OCI-LY1 (cell line): ENCODE results near the gene MCU.

ENCODE experiments used
- H2AFZ ChIP-seq: fragments of 200-600 bp; sonication (generic), shearing (Covaris generic); 2 replicates; pipeline ENCODE4 v1.6.0; 2014; ENCODE audit warnings: antibody characterized with exemption, mild to moderate bottlenecking, low read length
- H3F3A ChIP-seq: fragments of 200-600 bp; sonication (generic), shearing (Covaris generic); 2 replicates; pipeline ENCODE4 v1.6.0; 2014; ENCODE audit warnings: mild to moderate bottlenecking, antibody characterized with exemption, low read length, moderate library complexity; ENCODE audit not compliant: insufficient read depth
- H3K27ac ChIP-seq: fragments of 200-600 bp; sonication (generic); 2 replicates; pipeline ENCODE4 v1.5.1; 2014; ENCODE audit warnings: low read length, mixed run types, mild to moderate bottlenecking, low read depth; ENCODE audit not compliant: poor library complexity, severe bottlenecking
- H3K27me3 ChIP-seq: fragments of 200-600 bp; sonication (generic); 2 replicates; pipeline ENCODE4 v1.6.0; 2014; ENCODE audit warnings: antibody characterized with exemption, mild to moderate bottlenecking, low read length, moderate library complexity; ENCODE audit not compliant: insufficient read depth
- H3K36me3 ChIP-seq: fragments of 200-600 bp; sonication (generic); 2 replicates; pipeline ENCODE4 v1.6.1; 2014; ENCODE audit warnings: mild to moderate bottlenecking, antibody characterized with exemption, low read length, moderate library complexity, mixed read lengths; ENCODE audit not compliant: insufficient read depth
- H3K4me1 ChIP-seq: fragments of 200-600 bp; sonication (generic); 2 replicates; pipeline ENCODE4 v1.5.1; 2014; ENCODE audit warnings: mild to moderate bottlenecking, low read length, moderate library complexity; ENCODE audit not compliant: insufficient read depth, severe bottlenecking
- H3K4me2 ChIP-seq: fragments of 200-600 bp; sonication (generic), shearing (Covaris generic); 2 replicates; pipeline ENCODE4 v1.6.1; 2014; ENCODE audit warnings: low read length
- H3K4me3 ChIP-seq: fragments of 200-600 bp; sonication (generic); 2 replicates; pipeline ENCODE4 v1.5.1; 2014; ENCODE audit warnings: low read length, low read depth, mild to moderate bottlenecking, mixed read lengths; ENCODE audit not compliant: poor library complexity, severe bottlenecking
- H3K79me2 ChIP-seq: fragments of 200-600 bp; shearing (Covaris generic); 2 replicates; pipeline ENCODE4 v1.6.1; 2016; ENCODE audit warnings: mixed run types, low read length, mixed read lengths; ENCODE audit not compliant: insufficient read depth
- H3K9ac ChIP-seq: fragments of 200-600 bp; sonication (generic), shearing (Covaris generic); 2 replicates; pipeline ENCODE4 v1.6.1; 2014; ENCODE audit warnings: mild to moderate bottlenecking, low read length, mixed read lengths
- H3K9me2 ChIP-seq: fragments of 200-600 bp; sonication (generic), shearing (Covaris generic); 2 replicates; pipeline ENCODE4 v1.6.1; 2014; ENCODE audit warnings: low read depth, mild to moderate bottlenecking, low read length, mixed read lengths
- H3K9me3 ChIP-seq: fragments of 200-600 bp; shearing (Covaris generic); 2 replicates; pipeline ENCODE4 v1.6.1; 2014; ENCODE audit warnings: low read length, mixed read lengths
- H4K20me1 ChIP-seq: fragments of 200-600 bp; sonication (generic), shearing (Covaris generic); 2 replicates; pipeline ENCODE4 v1.6.0; 2016; ENCODE audit warnings: mild to moderate bottlenecking, low read length; ENCODE audit not compliant: insufficient read depth
- EZH2 ChIP-seq: fragments of 200-600 bp; sonication (generic), shearing (Covaris generic); IDR thresholded peaks from 2 replicates; pipeline ENCODE4 v1.8.0; 2017; ENCODE audit warnings: borderline replicate concordance, mixed run types, mild to moderate bottlenecking, antibody characterized with exemption, low read length, moderate library complexity, mixed read lengths
- TF ChIP-seq, protein P1 (sequence below): fragments of 200-600 bp; sonication (generic), shearing (Covaris generic); IDR thresholded peaks from 2 replicates; pipeline ENCODE4 v1.5.1; 2017; ENCODE audit warnings: mild to moderate bottlenecking, antibody characterized with exemption, low read length, moderate library complexity, mixed read lengths

The MCU gene

GRCh38 chr10:72709041-72709440, 17.1 kb downstream of the MCU start:
- Histone ChIP-seq H3K4me1 (no peaks in the 10 kb centered on the region), H2AFZ (no peak overlapping the region), H3K4me3 (no peak overlapping the region)

DNA sequence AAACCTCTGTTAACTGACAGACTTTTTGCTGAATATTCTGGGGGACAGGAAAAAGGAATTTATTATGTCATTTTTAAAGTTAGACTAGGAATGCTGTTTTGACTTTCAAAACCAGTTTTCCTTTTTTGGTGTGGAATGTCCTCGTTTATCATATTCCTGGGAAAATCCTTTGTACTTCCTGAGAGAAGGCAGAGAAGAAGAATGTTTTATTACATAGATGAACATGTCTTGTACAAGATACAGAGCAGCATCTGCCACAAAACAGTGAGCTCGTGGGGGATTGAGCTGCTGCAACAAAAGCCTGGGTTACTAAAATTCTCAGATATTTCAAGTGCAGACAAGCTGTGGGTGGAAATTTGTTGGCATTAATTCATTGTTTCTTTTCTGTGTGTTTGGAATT, 20.2 kb downstream of the MCU start:
- TF ChIP-seq, protein P1, sequence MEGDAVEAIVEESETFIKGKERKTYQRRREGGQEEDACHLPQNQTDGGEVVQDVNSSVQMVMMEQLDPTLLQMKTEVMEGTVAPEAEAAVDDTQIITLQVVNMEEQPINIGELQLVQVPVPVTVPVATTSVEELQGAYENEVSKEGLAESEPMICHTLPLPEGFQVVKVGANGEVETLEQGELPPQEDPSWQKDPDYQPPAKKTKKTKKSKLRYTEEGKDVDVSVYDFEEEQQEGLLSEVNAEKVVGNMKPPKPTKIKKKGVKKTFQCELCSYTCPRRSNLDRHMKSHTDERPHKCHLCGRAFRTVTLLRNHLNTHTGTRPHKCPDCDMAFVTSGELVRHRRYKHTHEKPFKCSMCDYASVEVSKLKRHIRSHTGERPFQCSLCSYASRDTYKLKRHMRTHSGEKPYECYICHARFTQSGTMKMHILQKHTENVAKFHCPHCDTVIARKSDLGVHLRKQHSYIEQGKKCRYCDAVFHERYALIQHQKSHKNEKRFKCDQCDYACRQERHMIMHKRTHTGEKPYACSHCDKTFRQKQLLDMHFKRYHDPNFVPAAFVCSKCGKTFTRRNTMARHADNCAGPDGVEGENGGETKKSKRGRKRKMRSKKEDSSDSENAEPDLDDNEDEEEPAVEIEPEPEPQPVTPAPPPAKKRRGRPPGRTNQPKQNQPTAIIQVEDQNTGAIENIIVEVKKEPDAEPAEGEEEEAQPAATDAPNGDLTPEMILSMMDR = no peak
- TF ChIP-seq EZH2 = no peak
- no peaks in the 10 kb centered on the region for H3K4me1 ChIP-seq
- H3K9ac ChIP-seq = no peak overlapping the region
- no peaks in the 10 kb centered on the region for H3F3A ChIP-seq
- peaks cover 14% of the 10 kb centered on the region; the same call in 1 of the 2 replicates for H3K36me3 ChIP-seq
- H3K79me2 ChIP-seq = peaks cover 35% of the 10 kb centered on the region
- no peak overlapping the region for H2AFZ ChIP-seq
- H3K4me3 ChIP-seq = no peak overlapping the region
- H3K27ac ChIP-seq = no peak overlapping the region
- no peaks in the 10 kb centered on the region for H3K27me3 ChIP-seq
- no peaks in the 10 kb centered on the region for H3K9me3 ChIP-seq
- H3K4me2 ChIP-seq = no peak overlapping the region
- no peaks in the 10 kb centered on the region for H4K20me1 ChIP-seq
- no peaks in the 10 kb centered on the region for H3K9me2 ChIP-seq

More at GRCh38 chr10:72709041-72709440, 17.1 kb downstream of the MCU start:
- H3K4me2 ChIP-seq = no peak overlapping the region
- H3K9me2 ChIP-seq = no peaks in the 10 kb centered on the region
- no peaks in the 10 kb centered on the region for H4K20me1 ChIP-seq
- H3K9me3 ChIP-seq = no peaks in the 10 kb centered on the region
- no peak overlapping the region for H3K27ac ChIP-seq
- H3K27me3 ChIP-seq = no peaks in the 10 kb centered on the region
- no peak for TF ChIP-seq EZH2
- TF ChIP-seq, protein P1 = no peak
- no peaks in the 10 kb centered on the region for H3K36me3 ChIP-seq
- H3K79me2 ChIP-seq = peaks cover 46% of the 10 kb centered on the region
- H3K9ac ChIP-seq = no peak overlapping the region
- H3F3A ChIP-seq = no peaks in the 10 kb centered on the region

DNA sequence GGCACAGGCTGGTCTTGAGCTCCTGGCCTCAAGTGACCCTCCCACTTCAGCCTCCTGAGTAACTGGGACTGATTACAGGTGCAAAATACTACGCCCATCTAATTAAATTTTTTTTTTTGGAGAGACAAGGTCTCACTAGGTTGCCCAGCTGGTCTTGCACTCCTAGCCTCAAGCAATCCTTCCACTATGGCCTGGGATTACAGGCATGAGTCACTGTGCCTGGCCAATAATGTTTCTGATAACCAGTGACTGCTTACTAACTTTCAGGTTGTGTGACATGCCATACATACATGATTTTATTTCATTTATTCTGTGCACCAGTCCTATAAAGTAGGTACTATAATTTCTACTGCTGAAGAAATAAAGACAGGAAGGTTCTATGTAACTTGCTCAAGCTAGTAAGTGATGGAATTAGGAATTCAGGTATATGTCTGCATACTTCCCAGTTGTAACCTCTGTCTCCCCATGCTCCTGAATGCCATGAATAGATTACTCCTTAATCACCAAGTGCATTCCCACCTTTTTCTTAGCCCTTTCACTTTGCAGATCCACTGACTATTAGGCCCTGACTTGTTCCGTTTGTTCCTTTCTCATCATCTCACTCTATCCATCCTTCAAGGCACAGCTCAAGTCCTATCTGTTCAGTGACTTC, 28.1 kb downstream of the MCU start:
- no peak overlapping the region for H3K4me3 ChIP-seq
- H4K20me1 ChIP-seq = no peaks in the 10 kb centered on the region
- H3K79me2 ChIP-seq = no peaks in the 10 kb centered on the region
- H3K36me3 ChIP-seq = peaks cover 15% of the 10 kb centered on the region; the same call in 1 of the 2 replicates
- H3K9ac ChIP-seq = no peak overlapping the region
- H3K4me1 ChIP-seq = no peaks in the 10 kb centered on the region
- no peaks in the 10 kb centered on the region for H3K9me3 ChIP-seq
- TF ChIP-seq, protein P1 = no peak
- no peak for TF ChIP-seq EZH2
- H3K9me2 ChIP-seq = no peaks in the 10 kb centered on the region
- no peak overlapping the region for H3K4me2 ChIP-seq
- no peak overlapping the region for H2AFZ ChIP-seq
- H3K27ac ChIP-seq = no peak overlapping the region
- H3K27me3 ChIP-seq = no peaks in the 10 kb centered on the region
- H3F3A ChIP-seq = no peaks in the 10 kb centered on the region
